HFF-Myc (cell line): ENCODE results near the gene FMNL2.

ENCODE experiments used
- DNase-seq: peaks from one replicate; pipeline ENCODE4 v3.0.0-alpha.2; 2011; ENCODE audit warnings: low read depth; ENCODE audit errors: extremely low read depth
- H3K4me3 ChIP-seq: replicated peaks from 2 replicates; pipeline ENCODE4 v1.5.1; 2011; ENCODE audit warnings: low read depth, mild to moderate bottlenecking, control low read depth, low read length
- TF ChIP-seq, protein P1 (sequence below): IDR thresholded peaks from 2 replicates; pipeline ENCODE4 v1.5.1; 2012; ENCODE audit warnings: mild to moderate bottlenecking, low read depth, low read length, control low read depth; ENCODE audit errors: missing control alignments

The FMNL2 gene

GRCh38 chr2:152448606-152449005, 113.6 kb downstream of the FMNL2 start:
- TF ChIP-seq, protein P1, sequence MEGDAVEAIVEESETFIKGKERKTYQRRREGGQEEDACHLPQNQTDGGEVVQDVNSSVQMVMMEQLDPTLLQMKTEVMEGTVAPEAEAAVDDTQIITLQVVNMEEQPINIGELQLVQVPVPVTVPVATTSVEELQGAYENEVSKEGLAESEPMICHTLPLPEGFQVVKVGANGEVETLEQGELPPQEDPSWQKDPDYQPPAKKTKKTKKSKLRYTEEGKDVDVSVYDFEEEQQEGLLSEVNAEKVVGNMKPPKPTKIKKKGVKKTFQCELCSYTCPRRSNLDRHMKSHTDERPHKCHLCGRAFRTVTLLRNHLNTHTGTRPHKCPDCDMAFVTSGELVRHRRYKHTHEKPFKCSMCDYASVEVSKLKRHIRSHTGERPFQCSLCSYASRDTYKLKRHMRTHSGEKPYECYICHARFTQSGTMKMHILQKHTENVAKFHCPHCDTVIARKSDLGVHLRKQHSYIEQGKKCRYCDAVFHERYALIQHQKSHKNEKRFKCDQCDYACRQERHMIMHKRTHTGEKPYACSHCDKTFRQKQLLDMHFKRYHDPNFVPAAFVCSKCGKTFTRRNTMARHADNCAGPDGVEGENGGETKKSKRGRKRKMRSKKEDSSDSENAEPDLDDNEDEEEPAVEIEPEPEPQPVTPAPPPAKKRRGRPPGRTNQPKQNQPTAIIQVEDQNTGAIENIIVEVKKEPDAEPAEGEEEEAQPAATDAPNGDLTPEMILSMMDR, result no peak
- no peak overlapping the region for H3K4me3 ChIP-seq

DNA sequence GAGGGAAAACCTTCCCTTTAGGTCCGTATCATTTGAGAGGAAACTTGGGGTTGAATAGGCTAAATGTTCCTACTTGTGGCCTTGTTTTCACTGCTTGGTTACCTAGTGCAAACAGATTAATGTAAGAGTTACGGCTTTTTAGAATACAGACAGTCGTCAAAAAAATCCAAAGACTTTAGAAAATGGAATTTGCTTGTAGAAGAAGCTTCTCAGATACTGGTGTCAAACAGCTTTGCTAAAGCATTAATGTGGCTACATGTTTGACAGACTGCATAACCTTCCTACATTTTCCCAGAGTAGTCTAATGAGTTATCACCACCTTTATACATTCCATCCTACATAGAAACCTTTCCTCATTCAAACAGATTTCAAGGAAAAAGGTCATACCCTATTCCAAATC, 114.6 kb downstream of the FMNL2 start:
- H3K4me3 ChIP-seq, result no peak overlapping the region
- TF ChIP-seq, protein P1, result no peak
- DNase-seq, result no peak

More at GRCh38 chr2:152448606-152449005, 113.6 kb downstream of the FMNL2 start:
- DNase-seq, result no peak

DNA sequence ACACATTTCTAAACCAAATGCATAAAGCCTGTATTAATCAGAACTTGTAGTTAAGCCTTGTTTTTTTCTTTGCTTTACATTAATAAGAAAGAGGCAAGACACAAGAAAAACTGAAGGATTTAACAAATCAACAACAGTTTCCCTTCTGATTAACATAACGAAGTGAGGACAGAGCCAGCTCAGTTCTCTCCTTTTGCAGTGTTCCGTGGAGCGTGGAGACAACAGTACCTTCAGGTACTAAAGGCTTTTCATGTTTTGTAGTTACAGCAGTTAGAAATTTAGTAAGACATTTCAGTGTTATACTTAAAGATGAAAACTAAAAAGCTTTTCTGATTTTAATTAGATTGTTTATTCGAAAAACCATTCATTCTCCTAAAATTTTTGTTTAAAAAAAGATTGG, 115.2 kb downstream of the FMNL2 start:
- H3K4me3 ChIP-seq, result no peak overlapping the region
- TF ChIP-seq, protein P1, result no peak
- DNase-seq, result no peak

- no peak overlapping the region for H3K4me3 ChIP-seq
These were observed 117.4 kb downstream of the FMNL2 start for GRCh38 chr2:152452256-152452973.

GRCh38 chr2:152453129-152453911, 118.3 kb downstream of the FMNL2 start:
- no peak overlapping the region for H3K4me3 ChIP-seq
- TF ChIP-seq, protein P1, result no peak
- DNase-seq, result no peak

More at GRCh38 chr2:152452256-152452973, 117.4 kb downstream of the FMNL2 start:
- no peak for DNase-seq
- TF ChIP-seq, protein P1, result no peak

- no peak overlapping the region for H3K4me3 ChIP-seq
- TF ChIP-seq, protein P1, result no peak
- DNase-seq, result no peak
These were observed 119.4 kb downstream of the FMNL2 start for GRCh38 chr2:152454371-152454770.
